Tibial artery (tissue), 4 donors: ENCODE results near the gene CD28.

Experiments used
- DNase-seq, 2 donors: peaks; one replicate each; pipeline ENCODE4 v3.0.0-alpha.2; 2019
- H3K27ac ChIP-seq, 2 donors: fragments of 200-600 bp; sonication (generic) in 1 of 2; 1 replicate in 1 of 2; 2 replicates in 1 of 2; pipeline ENCODE4 v1.5.1; 2018 to 2019; ENCODE audit warnings: mild to moderate bottlenecking in 1 of 2
- H3K27me3 ChIP-seq, 2 donors: fragments of 200-600 bp; sonication (generic) in 1 of 2; one replicate each; pipeline versions ENCODE4 v1.5.1 to v1.6.0; 2016 to 2019
- H3K36me3 ChIP-seq, 3 donors: fragments of 200-600 bp; sonication (generic) in 2 of 3; one replicate each; pipeline ENCODE4 v1.5.1; 2016 to 2019; ENCODE audit warnings: mild to moderate bottlenecking in 2 of 3
- H3K4me1 ChIP-seq, 4 donors: fragments of 200-600 bp; sonication (generic) in 2 of 4; 1 replicate in 3 of 4; 2 replicates in 1 of 4; pipeline ENCODE4 v1.5.1; 2016 to 2019
- H3K4me3 ChIP-seq, 2 donors: fragments of 200-600 bp; sonication (generic) in 1 of 2; 1 replicate in 1 of 2; 2 replicates in 1 of 2; pipeline ENCODE4 v1.5.1; 2018 to 2019; ENCODE audit warnings: mild to moderate bottlenecking in 2 of 2
- H3K9me3 ChIP-seq, 3 donors: fragments of 200-600 bp; sonication (generic) in 1 of 3; one replicate each; pipeline ENCODE4 v1.5.1; 2016 to 2019
- intact Hi-C: fragments of 100-400 bp; cut with DNase I; formaldehyde crosslinking; loops from one replicate; pipeline ENCODE4 v1.15.0; 2023; ENCODE audit warnings: low total_unique reads
- TF ChIP-seq, protein P1 (sequence below), 2 experiments: fragments of 200-600 bp in 1 of 2; fragments of 450-650 bp in 1 of 2; IDR thresholded peaks; one replicate each; pipeline ENCODE4 v1.5.1; 2017 to 2019; ENCODE audit warnings: antibody characterized with exemption in 2 of 2, mild to moderate bottlenecking in 1 of 2, moderate library complexity in 1 of 2

CD28 gene

DNA sequence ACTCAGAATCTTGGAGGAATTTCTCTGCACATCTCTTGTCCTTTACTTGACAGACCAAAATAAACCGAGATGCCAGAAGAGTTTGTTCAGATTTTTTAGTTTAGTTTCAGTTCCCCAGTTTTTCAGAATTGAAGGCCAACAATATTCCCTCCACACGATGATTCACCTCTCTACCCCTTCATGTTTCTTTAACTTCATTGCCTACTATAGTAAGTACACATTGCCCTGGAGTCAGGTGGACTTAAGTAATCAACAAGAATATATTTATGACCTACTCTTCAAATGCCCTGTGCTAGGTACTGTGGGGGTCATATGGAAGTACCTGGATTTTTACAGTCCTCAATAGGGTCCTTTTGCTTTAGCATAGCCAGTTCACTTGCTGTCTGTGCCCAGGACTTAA lies 81.5 kb downstream of the CD28 start:
- TF ChIP-seq, protein P1, sequence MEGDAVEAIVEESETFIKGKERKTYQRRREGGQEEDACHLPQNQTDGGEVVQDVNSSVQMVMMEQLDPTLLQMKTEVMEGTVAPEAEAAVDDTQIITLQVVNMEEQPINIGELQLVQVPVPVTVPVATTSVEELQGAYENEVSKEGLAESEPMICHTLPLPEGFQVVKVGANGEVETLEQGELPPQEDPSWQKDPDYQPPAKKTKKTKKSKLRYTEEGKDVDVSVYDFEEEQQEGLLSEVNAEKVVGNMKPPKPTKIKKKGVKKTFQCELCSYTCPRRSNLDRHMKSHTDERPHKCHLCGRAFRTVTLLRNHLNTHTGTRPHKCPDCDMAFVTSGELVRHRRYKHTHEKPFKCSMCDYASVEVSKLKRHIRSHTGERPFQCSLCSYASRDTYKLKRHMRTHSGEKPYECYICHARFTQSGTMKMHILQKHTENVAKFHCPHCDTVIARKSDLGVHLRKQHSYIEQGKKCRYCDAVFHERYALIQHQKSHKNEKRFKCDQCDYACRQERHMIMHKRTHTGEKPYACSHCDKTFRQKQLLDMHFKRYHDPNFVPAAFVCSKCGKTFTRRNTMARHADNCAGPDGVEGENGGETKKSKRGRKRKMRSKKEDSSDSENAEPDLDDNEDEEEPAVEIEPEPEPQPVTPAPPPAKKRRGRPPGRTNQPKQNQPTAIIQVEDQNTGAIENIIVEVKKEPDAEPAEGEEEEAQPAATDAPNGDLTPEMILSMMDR (IDR thresholded peaks at IDR 0.05): no peak
- Histone ChIP-seq H3K27ac (no peak overlapping the region), H3K9me3 (no peaks in the 10 kb centered on the region), H3K4me1 (peaks cover 0 to 12% (median 5%) of the 10 kb centered on the region in 4 donors), H3K27me3 (no peaks in the 10 kb centered on the region), H3K4me3 (no peak overlapping the region), H3K36me3 (no peaks in the 10 kb centered on the region)
- intact Hi-C loops: no loop called here
- DNase-seq: no peak
